Psoas muscle (tissue), 8 donors: ENCODE measurements around the gene ANO3. TPM values are rescaled to one million over a fixed set of nuclear protein-coding genes. Genes with fewer than 3 reads are reported as not detected.

Experiments used
- ATAC-seq, 4 donors: fragments of 200-7000 bp; cut with Tn5 transposase; one replicate each; pipeline ENCODE4 v1.9.1; 2020; ENCODE audit warnings: moderate library complexity in 3 of 4, mild to moderate bottlenecking in 2 of 4
- DNase-seq, 2 donors: peaks; one replicate each; pipeline ENCODE4 v3.0.0-alpha.2; 2020
- H3K27ac ChIP-seq: fragments of 200-600 bp; one replicate; pipeline ENCODE4 v1.8.0; 2022
- H3K27me3 ChIP-seq, 3 donors: fragments of 200-600 bp in 1 of 3; one replicate each; pipeline versions ENCODE4 v1.6.1 to v1.8.0; 2013 to 2022; ENCODE audit warnings: low read length in 2 of 3, mild to moderate bottlenecking in 2 of 3, moderate library complexity in 1 of 3; ENCODE audit not compliant: insufficient read depth in 3 of 3
- H3K36me3 ChIP-seq, 2 donors: fragments of 200-600 bp in 1 of 2; one replicate each; pipeline versions ENCODE4 v1.6.1 to v1.8.0; 2013 to 2022; ENCODE audit warnings: low read depth in 1 of 2, mild to moderate bottlenecking in 1 of 2, moderate library complexity in 1 of 2; ENCODE audit not compliant: insufficient read depth in 1 of 2
- H3K4me1 ChIP-seq: fragments of 200-600 bp; one replicate; pipeline ENCODE4 v1.8.0; 2022
- H3K4me3 ChIP-seq: fragments of 200-600 bp; one replicate; pipeline ENCODE4 v1.8.0; 2022; ENCODE audit warnings: mild to moderate bottlenecking
- H3K9me3 ChIP-seq: fragments of 200-600 bp; one replicate; pipeline ENCODE4 v1.8.0; 2022
- WGBS, 3 donors: extraction: QIAGEN DNeasy Blood & Tissue Kit; methylation state at CpG; one replicate each; pipeline versions ENCODE4 v1.1.6 to v1.1.7; 2013; 5-methylcytosine and 5-hydroxymethylcytosine counted together
- intact Hi-C, 2 donors: fragments of 100-400 bp; cut with DNase I; formaldehyde crosslinking; loops; one replicate each; pipeline versions ENCODE4 v1.11.0 to v1.14.2; 2022
- polyA plus RNA-seq, 3 donors: library from polyadenylated mRNA; stranded (reverse); fragments of 200-250 nt; gene quantifications; one replicate each; pipeline ENCODE4 v1.2.3, GENCODE V29; 2013
- total RNA-seq, 4 donors: library from RNA; stranded (reverse); fragmentation: NEBNext Ultra II Directional in 2 of 4; extraction: Animal tissue kit (Norgen Biotek cat#: 25700) in 2 of 4; gene quantifications; one replicate each; pipeline versions ENCODE4 v1.2.1 to v1.2.4, GENCODE V29; 2021 to 2023
- TF ChIP-seq, protein P1 (sequence below): fragments of 200-600 bp; IDR thresholded peaks from one replicate; pipeline ENCODE4 v1.8.0; 2022; ENCODE audit warnings: antibody characterized with exemption
- donor health status: healthy with polysubstance abuse.
- donor health status: DM: no; HTN: no; CAD: no; lungs with moderate emphysema.
- donor health status: Bipolar disorder and iron deficiency.
- donor health status: healthy.
- donor health status: DM: yes; HTN: yes; CAD: no.
- donor health status: DM: no; HTN: no; CAD: no.
- donor health status: DM: no; HTN: no; CAD: no.
- donor health status: DM: yes; HTN: yes; CAD: no.

ANO3 gene
- total and polyA plus RNA-seq, 7 donors = 0.01 TPM; not detected in 6

DNA sequence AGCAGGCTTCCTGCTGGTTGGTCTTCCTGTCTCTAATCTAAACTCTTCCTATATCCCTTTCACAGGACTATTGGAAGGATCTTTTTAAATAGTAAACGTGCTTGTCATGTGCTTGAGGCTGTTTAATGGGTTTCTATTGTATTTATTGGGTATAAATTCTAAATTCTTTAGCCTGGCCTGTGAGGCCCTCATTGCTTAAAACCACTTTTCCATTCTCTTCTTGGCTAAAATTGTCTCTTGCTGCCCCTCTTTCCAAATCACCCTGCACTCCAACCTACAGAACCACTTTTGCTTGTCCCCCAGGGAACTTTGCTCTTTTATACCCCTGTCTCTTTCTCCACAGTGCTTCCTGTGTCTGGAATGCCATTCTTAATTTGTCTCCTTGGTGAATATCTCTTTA, 286.5 kb downstream of the ANO3 start:
- no peak for DNase-seq
- WGBS, 3 donors = 26 to 36% (median 28%) methylated on average over 1 of the region's 1 CpG
- no peak overlapping the region for H3K4me3 ChIP-seq
- ATAC-seq = no peak
- no peaks in the 10 kb centered on the region for H3K9me3 ChIP-seq
- intact Hi-C loops = no loop called here
- no peak overlapping the region for H3K27ac ChIP-seq
- no peaks in the 10 kb centered on the region for H3K27me3 ChIP-seq
- TF ChIP-seq, protein P1, sequence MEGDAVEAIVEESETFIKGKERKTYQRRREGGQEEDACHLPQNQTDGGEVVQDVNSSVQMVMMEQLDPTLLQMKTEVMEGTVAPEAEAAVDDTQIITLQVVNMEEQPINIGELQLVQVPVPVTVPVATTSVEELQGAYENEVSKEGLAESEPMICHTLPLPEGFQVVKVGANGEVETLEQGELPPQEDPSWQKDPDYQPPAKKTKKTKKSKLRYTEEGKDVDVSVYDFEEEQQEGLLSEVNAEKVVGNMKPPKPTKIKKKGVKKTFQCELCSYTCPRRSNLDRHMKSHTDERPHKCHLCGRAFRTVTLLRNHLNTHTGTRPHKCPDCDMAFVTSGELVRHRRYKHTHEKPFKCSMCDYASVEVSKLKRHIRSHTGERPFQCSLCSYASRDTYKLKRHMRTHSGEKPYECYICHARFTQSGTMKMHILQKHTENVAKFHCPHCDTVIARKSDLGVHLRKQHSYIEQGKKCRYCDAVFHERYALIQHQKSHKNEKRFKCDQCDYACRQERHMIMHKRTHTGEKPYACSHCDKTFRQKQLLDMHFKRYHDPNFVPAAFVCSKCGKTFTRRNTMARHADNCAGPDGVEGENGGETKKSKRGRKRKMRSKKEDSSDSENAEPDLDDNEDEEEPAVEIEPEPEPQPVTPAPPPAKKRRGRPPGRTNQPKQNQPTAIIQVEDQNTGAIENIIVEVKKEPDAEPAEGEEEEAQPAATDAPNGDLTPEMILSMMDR = no peak
- no peaks in the 10 kb centered on the region for H3K36me3 ChIP-seq
- H3K4me1 ChIP-seq = no peaks in the 10 kb centered on the region

DNA sequence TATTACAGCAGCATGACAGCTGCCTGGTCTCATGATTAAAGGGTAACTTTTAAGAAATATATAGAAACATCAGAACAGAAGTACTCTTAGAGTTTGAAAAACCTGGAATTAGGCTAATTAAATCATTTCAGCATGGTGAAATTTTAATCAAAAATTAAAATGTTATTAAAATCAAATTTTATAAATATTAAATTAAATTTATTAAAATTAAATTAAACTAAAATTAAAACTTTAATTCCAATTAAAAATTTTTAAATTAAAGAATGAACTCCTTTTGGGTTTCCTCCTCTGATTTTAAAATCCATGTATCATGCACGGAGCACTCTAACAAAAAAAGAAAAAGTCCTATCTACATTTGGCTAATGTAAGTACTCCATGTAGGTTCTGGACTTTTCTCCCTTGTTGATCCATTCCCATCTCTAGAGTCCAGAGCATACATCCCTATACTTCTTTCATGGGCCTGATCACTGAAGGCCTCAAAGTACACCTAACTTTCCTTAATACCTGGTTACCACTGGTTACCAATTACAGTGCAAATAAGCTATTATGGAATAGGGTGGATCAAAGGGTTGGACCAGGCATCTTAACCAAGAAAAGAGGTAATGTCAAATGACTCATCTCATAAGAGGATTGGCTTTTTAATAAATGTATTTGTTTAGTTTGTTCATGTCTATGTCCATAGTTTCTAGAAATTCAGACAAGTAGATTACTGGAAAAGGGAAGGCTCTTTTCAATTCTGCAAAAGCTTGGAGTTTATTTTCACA, 288.5 kb downstream of the ANO3 start:
- 84 to 97% (median 93%) methylated on average over 1 of the region's 1 CpG for WGBS, 3 donors
- Histone ChIP-seq H3K36me3 (no peaks in the 10 kb centered on the region), H3K9me3 (no peaks in the 10 kb centered on the region), H3K4me1 (no peaks in the 10 kb centered on the region), H3K27ac (no peak overlapping the region), H3K27me3 (no peaks in the 10 kb centered on the region), H3K4me3 (no peak overlapping the region)
- ATAC-seq = no peak
- no peak for DNase-seq
- TF ChIP-seq, protein P1 = no peak
- intact Hi-C loops = no loop called here

DNA sequence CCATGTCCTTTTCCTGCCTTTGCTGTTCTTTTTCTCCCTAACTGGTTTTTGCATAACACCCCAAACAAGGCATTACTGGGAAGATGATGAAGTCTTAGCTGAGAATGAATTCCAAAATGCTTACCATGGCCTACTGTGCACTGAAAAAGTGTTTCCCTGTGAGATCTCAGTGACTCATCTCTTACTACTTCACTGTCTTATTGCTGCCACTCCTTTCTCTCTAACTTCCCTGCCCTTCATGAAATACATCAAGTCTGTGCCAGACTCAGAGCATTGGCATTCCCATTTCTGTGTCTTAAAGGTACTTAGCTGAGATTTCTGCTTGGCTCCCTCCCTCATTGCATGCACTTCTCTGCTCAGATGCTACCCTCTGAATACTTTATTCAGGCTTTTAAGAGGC, 289.2 kb downstream of the ANO3 start:
- TF ChIP-seq, protein P1 = no peak
- Histone ChIP-seq H3K4me3 (no peak overlapping the region), H3K4me1 (no peaks in the 10 kb centered on the region), H3K27me3 (no peaks in the 10 kb centered on the region), H3K9me3 (no peaks in the 10 kb centered on the region), H3K36me3 (no peaks in the 10 kb centered on the region), H3K27ac (no peak overlapping the region)
- no peak for ATAC-seq
- no peak for DNase-seq
- intact Hi-C loops = no loop called here

DNA sequence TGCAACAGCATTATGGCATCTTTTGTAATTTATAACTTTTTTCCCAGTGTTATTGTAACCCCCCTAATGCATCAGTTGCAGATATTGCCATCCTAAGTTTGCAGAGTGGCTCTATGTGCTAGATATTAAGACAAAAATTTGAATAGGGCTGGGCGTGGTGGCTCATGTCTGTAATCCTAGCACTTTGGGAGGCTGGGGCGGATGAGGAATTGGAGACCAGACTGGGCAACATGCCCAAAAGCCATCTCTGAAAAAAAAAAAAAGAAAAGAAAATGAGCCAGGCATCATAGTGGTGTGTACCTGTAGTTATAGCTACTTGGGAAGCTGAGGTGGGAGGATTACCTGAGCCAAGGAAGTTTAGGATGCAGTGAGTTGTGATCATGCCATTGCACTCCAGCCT, 290.3 kb downstream of the ANO3 start:
- no peak for ATAC-seq
- Histone ChIP-seq H3K9me3 (no peaks in the 10 kb centered on the region), H3K27me3 (no peaks in the 10 kb centered on the region), H3K4me3 (no peak overlapping the region), H3K4me1 (no peaks in the 10 kb centered on the region), H3K27ac (no peak overlapping the region), H3K36me3 (no peaks in the 10 kb centered on the region)
- TF ChIP-seq, protein P1 = no peak
- WGBS, 3 donors = 41 to 53% (median 50%) methylated on average over 2 of the region's 2 CpGs
- no peak for DNase-seq
- intact Hi-C loops = no loop called here
